DND-41 (cell line): ENCODE measurements around the gene PTGES3L.
"Not testable (repeated sequence)": the region's sequence is repeated elsewhere in the genome, so short reads cannot be mapped to it uniquely, and the experiment has no call there.

Experiments
- CTCF ChIP-seq: IDR thresholded peaks from 2 replicates; pipeline ENCODE4 v1.5.1; 2012; ENCODE audit warnings: borderline replicate concordance, low read length, moderate library complexity, mild to moderate bottlenecking; ENCODE audit not compliant: poor library complexity, severe bottlenecking; ENCODE audit errors: extremely low read depth
- EZH2 ChIP-seq: IDR thresholded peaks from 3 replicates; pipeline ENCODE4 v1.6.1; 2012; ENCODE audit warnings: borderline replicate concordance, low read depth, mild to moderate bottlenecking, moderate library complexity, low read length, inconsistent platforms; ENCODE audit not compliant: severe bottlenecking

- not testable (repeated sequence) for TF ChIP-seq CTCF, EZH2
Observed at GRCh38 chr17:42923472-42923871, 56.4 kb downstream of the PTGES3L start.
